ENCODE data around the gene DHRS12.

The DHRS12 gene

GRCh38 chr13:51761643-51762350 lies 42.2 kb downstream of the DHRS12 start:
- H3K9me2 ChIP-seq (ENCODE audit: low read depth, low read length), result no peaks in the 10 kb centered on the region
- H3K4me2 ChIP-seq (ENCODE audit: low read length), result no peak overlapping the region
- TF ChIP-seq, protein P1, sequence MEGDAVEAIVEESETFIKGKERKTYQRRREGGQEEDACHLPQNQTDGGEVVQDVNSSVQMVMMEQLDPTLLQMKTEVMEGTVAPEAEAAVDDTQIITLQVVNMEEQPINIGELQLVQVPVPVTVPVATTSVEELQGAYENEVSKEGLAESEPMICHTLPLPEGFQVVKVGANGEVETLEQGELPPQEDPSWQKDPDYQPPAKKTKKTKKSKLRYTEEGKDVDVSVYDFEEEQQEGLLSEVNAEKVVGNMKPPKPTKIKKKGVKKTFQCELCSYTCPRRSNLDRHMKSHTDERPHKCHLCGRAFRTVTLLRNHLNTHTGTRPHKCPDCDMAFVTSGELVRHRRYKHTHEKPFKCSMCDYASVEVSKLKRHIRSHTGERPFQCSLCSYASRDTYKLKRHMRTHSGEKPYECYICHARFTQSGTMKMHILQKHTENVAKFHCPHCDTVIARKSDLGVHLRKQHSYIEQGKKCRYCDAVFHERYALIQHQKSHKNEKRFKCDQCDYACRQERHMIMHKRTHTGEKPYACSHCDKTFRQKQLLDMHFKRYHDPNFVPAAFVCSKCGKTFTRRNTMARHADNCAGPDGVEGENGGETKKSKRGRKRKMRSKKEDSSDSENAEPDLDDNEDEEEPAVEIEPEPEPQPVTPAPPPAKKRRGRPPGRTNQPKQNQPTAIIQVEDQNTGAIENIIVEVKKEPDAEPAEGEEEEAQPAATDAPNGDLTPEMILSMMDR (IDR thresholded peaks at IDR 0.05; ENCODE audit: low read length), result no peak
- TF ChIP-seq EZH2 (IDR thresholded peaks at IDR 0.05; ENCODE audit: borderline replicate concordance, low read length), result no peak
- peaks cover 13% of the 10 kb centered on the region for H3K4me1 ChIP-seq (ENCODE audit: insufficient read depth, low read length, severe bottlenecking)
- no peak overlapping the region for H3K9ac ChIP-seq (ENCODE audit: low read length)
- H3K27me3 ChIP-seq (ENCODE audit: insufficient read depth, low read length), result no peaks in the 10 kb centered on the region
- H3K79me2 ChIP-seq (ENCODE audit: insufficient read depth, low read length), result no peaks in the 10 kb centered on the region
- no peak overlapping the region for H3K27ac ChIP-seq (ENCODE audit: low read depth, low read length, poor library complexity, severe bottlenecking)
- no peak overlapping the region for H2AFZ ChIP-seq (ENCODE audit: low read length)
- no peaks in the 10 kb centered on the region for H3F3A ChIP-seq (ENCODE audit: insufficient read depth, low read length)
- no peaks in the 10 kb centered on the region for H3K9me3 ChIP-seq (ENCODE audit: low read length)
- H3K4me3 ChIP-seq (ENCODE audit: low read depth, low read length, poor library complexity, severe bottlenecking), result no peak overlapping the region
- H4K20me1 ChIP-seq (ENCODE audit: insufficient read depth, low read length), result no peaks in the 10 kb centered on the region
- H3K36me3 ChIP-seq (ENCODE audit: insufficient read depth, low read length), result 0 out of 2 replicates have a peak, but pooled peaks cover 2% of the 10 kb centered on the region

DNA sequence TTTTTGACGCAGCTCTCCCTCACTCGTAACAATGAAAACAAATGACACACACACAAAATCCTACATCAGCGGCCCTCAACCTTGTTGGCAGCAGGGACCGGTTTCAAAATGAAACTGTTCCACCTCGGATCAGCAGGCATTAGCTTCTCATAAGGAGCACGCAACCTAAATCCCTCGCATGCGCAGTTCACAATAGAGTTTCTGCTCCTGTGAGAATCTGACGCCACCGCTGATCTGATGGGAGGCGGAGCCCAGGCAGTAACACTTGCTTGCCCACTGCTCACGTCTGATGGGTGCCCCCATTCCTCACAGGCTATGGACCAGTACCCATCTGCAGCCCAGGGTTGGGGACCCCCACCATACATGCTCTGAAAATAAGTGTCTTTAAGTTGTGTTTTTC lies 43.4 kb downstream of the DHRS12 start:
- Histone ChIP-seq H3K27me3 (ENCODE audit: insufficient read depth, low read length) (no peaks in the 10 kb centered on the region), H3K36me3 (ENCODE audit: insufficient read depth, low read length) (0 out of 2 replicates have a peak, but pooled peaks cover 2% of the 10 kb centered on the region), H3K4me1 (ENCODE audit: insufficient read depth, low read length, severe bottlenecking) (peaks cover 13% of the 10 kb centered on the region), H3K9me3 (ENCODE audit: low read length) (no peaks in the 10 kb centered on the region), H3K9me2 (ENCODE audit: low read depth, low read length) (no peaks in the 10 kb centered on the region), H4K20me1 (ENCODE audit: insufficient read depth, low read length) (no peaks in the 10 kb centered on the region), H3K4me2 (ENCODE audit: low read length) (no peak overlapping the region), H3K4me3 (ENCODE audit: low read depth, low read length, poor library complexity, severe bottlenecking) (no peak overlapping the region), H3F3A (ENCODE audit: insufficient read depth, low read length) (no peaks in the 10 kb centered on the region), H3K9ac (ENCODE audit: low read length) (no peak overlapping the region), H3K79me2 (ENCODE audit: insufficient read depth, low read length) (no peaks in the 10 kb centered on the region), H2AFZ (ENCODE audit: low read length) (no peak overlapping the region), H3K27ac (ENCODE audit: low read depth, low read length, poor library complexity, severe bottlenecking) (no peak overlapping the region)
- no peak for TF ChIP-seq EZH2 (IDR thresholded peaks at IDR 0.05; ENCODE audit: borderline replicate concordance, low read length)
- TF ChIP-seq, protein P1 (IDR thresholded peaks at IDR 0.05; ENCODE audit: low read length), result no peak

DNA sequence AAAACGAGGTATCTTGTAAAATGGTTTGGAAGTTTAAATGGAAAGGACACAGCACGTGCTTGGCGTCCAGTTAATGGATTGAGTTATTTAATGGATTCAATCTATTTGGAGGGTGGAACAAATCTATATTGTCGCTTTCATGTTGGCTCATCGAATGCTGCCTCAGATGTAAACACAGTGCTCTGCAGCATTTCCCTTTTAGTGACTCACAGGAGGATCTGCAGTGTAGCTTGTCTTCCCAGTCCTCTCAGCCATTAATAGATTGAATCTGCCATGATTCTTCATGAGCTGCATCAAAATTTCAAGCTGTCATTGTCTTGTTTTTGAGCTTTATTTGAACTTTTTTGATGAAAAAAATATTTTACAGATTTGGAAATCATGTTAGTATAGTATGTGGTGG lies 44.7 kb downstream of the DHRS12 start:
- Histone ChIP-seq H3K27ac (ENCODE audit: low read depth, low read length, poor library complexity, severe bottlenecking) (no peak overlapping the region), H4K20me1 (ENCODE audit: insufficient read depth, low read length) (no peaks in the 10 kb centered on the region), H3K4me3 (ENCODE audit: low read depth, low read length, poor library complexity, severe bottlenecking) (no peak overlapping the region), H3K9me3 (ENCODE audit: low read length) (no peaks in the 10 kb centered on the region), H3K9me2 (ENCODE audit: low read depth, low read length) (no peaks in the 10 kb centered on the region), H3K79me2 (ENCODE audit: insufficient read depth, low read length) (no peaks in the 10 kb centered on the region), H2AFZ (ENCODE audit: low read length) (no peak overlapping the region), H3K4me1 (ENCODE audit: insufficient read depth, low read length, severe bottlenecking) (peaks cover 2% of the 10 kb centered on the region), H3K27me3 (ENCODE audit: insufficient read depth, low read length) (no peaks in the 10 kb centered on the region), H3K36me3 (ENCODE audit: insufficient read depth, low read length) (0 out of 2 replicates have a peak, but pooled peaks cover 2% of the 10 kb centered on the region), H3K4me2 (ENCODE audit: low read length) (no peak overlapping the region), H3K9ac (ENCODE audit: low read length) (no peak overlapping the region), H3F3A (ENCODE audit: insufficient read depth, low read length) (no peaks in the 10 kb centered on the region)
- TF ChIP-seq EZH2 (IDR thresholded peaks at IDR 0.05; ENCODE audit: borderline replicate concordance, low read length), result no peak
- TF ChIP-seq, protein P1 (IDR thresholded peaks at IDR 0.05; ENCODE audit: low read length), result no peak

All from OCI-LY1 (cell line).